SH-SY5Y (cell line): Measurements from ENCODE around the gene KRT6B.

Experiments used
- GATA2 ChIP-seq: IDR thresholded peaks from 2 replicates; pipeline ENCODE4 v1.6.1; 2011; ENCODE audit warnings: mild to moderate bottlenecking, low read depth, low read length
- GATA3 ChIP-seq: IDR thresholded peaks from 2 replicates; pipeline ENCODE4 v1.6.1; 2011; ENCODE audit warnings: low read depth, mild to moderate bottlenecking, low read length, moderate library complexity

KRT6B gene

DNA sequence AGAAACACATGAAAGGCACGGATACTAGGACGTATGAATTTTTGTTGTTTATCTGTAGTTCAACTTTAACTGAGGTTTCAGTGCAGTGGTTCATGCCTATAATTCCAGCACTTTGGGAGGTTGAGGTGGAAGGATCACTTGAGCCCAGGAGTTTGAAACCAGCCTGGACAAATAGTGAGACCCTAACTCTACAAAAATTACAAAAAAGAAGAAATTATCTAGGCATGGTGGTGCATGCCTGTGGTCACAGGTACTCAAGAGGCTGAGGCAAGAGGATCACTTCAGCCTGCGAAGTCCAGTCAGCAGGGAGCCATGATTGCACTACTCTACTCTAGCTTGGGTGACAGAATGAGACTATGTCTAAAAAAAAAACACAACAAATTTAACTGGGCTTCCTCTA lies 8.0 kb downstream of the KRT6B start:
- no peak for TF ChIP-seq GATA3
- TF ChIP-seq GATA2, result no peak

DNA sequence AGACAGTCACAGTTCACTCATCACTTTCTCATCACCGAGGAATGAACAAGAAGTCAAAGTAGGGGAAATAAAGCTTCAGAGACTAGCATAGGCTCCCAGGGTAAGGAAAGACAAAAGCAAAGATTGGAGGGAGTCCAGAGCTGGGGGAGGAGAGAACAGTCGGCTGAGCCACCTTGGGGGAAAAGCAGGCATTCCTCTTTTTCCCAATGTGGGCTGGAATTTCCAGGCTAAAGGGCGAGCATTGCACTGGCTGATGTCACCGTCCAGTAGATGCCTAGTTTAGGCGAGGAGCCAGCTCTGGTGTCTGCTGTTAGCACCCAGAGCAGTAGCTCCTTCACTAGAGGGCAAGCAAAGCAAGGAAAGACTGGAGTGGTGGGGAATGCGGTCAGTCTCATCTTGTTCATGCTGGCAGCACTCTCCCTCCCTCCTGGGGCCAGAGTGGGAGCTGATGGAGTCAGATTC lies 9.3 kb downstream of the KRT6B start:
- no peak for TF ChIP-seq GATA3
- TF ChIP-seq GATA2, result no peak

DNA sequence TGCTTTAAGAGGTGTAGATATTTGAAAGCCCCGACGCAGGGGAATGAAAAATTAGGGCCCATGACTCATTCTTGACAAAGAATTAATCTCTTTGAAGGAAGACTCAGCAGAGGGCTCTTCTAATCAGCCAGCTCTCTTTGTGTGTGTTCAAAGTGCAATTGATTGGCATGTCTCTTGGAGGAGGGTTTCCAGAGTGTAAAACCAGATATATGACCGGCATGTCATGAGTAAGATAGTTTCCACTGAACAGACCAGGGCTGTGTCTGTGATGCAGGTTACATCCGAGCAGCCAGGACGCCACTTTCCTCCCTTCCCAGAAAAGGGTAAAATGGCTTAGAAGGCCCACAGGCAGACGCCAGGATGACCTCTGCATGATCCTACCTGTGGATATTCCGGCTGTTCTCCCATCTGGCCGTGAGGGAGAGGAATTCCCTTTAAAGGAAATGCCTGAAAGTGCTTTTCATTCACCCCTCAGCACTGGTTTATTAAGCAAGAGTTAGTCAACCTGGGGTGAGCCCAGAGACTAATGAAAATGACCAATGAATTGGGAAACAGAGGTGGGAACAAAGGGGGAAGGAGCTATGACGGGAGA lies 10.5 kb downstream of the KRT6B start:
- no peak for TF ChIP-seq GATA3
- TF ChIP-seq GATA2, result no peak

DNA sequence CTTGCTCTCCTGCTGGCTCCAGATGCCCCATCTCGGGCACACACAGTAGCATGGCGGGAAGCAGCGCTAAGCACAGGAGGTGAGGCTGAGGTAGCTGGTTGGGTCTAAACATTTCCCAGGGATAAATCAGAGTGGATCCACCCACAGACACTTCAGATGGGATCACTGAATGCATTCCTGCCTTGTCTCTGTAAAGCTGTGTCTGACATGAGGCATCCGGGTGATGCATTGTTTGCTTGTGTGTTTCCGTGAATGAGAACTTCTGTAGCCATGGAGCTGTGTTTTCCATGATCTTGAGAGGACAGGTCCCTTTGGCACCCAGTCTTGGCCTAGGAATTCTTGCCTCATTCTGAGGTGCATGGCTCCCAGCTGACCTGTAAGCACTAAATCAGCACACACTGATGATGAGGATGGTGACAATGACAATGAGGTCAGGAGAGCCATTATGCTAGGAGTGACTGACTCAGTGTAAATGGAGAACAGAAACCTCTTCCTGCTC lies 11.1 kb downstream of the KRT6B start:
- TF ChIP-seq GATA2 (no peak), GATA3 (no peak)

DNA sequence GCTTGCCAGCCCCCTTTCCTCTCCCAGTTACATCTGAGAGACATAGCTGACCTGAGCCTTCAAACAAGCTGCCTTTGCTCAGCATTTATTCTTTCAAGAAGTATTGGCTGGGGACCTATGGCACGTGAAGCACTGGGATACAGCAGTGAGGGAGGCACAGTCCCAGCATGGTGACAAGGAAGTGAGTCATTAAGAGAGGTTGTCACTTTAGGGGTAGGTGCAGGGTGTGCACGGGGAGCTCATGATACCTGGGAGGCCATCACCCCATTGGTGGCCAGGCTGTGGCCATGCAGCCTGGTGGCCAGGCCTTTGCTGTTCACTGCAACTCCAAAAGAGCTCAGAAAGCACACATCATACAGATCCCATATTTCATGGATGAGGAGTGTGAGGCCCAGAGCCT lies 12.1 kb downstream of the KRT6B start:
- TF ChIP-seq GATA2 (no peak), GATA3 (no peak)

DNA sequence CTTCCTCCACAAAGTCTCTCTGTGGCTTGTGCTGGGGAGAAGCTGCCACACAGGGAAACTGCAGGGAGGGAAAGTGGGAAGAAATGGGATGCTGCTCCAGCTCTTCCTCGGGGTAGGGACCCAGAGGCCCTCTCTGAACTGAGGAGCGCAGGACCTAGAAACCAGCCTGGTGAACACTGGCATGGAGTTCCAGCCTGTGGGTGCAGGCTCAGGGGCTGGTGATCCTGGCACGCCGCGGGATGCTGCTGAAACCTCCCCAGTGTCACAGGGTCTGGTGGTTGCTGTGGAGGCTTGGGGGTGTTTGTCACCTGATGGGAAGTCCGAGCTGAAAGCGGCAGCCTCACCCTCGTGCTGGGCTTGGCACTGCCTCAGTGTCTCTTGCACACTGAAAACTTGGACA lies 12.5 kb downstream of the KRT6B start:
- TF ChIP-seq GATA3 (no peak), GATA2 (no peak)

DNA sequence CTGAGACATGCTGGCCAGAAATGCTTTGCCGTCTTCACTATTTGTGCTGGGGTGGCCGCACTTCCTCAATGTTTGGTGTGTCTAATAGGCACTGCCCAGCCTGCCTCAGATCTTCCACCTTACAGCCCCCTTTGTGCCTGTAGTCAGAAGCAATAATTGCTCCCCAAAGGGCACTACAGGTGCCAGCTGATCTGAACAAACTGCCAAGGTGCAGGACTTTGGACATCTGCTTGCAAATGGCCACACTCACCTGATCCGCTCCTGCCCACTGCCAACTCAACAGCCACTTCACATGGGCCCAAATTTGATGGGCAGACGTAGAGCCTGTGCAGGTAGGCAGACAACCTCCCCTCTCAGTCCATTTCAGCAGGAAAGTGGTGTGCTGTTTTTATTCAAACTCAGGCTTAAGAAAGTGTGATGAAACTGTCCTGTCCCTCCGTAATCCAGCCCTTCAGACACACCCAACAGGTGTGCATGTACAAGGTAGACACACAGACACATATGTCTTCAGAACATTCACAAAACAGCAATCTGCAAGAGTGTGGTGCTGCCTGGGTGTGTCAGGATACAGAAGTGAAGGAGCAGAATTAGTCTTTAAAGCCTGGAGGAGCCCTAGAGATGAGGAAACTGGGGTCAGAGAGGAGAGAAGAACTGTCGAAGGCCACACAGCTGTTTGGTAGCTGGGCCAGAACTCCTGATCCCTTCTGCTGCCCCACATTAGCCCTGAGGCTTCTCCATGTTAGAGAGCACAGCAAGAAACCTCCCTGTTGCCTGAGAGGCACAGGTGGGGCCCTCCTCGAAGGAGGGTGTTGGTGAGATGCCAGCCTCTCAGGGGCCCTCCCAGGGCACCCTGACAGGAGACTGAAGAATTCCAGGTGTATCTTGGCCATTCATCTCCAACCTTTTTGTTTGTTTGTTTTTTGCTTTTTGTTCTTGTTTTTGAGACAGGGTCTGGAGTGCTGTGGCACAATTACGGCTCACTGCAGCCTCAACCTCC lies 13.3 kb downstream of the KRT6B start:
- TF ChIP-seq GATA3, result no peak
- TF ChIP-seq GATA2, result no peak

DNA sequence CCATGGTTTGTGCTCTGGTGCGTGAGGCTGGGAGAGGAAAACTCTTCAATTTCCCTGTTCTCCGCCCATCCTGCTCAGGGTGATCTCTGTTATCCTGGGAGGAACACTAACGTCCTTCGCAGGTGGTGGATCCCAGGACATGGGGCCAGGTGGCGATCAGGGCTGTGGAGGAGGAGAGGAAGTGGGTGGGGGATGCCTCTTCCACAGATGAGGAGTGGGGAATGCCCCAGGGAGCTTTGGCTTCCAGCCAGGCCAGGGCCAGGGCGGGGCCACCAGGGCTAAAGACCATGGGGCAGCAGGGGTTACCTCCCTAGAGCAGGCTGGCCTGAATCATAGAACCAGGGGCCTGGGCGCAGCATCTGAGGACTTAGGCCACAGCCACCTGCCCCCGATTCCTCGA lies 14.4 kb downstream of the KRT6B start:
- TF ChIP-seq GATA2 (no peak), GATA3 (no peak)

DNA sequence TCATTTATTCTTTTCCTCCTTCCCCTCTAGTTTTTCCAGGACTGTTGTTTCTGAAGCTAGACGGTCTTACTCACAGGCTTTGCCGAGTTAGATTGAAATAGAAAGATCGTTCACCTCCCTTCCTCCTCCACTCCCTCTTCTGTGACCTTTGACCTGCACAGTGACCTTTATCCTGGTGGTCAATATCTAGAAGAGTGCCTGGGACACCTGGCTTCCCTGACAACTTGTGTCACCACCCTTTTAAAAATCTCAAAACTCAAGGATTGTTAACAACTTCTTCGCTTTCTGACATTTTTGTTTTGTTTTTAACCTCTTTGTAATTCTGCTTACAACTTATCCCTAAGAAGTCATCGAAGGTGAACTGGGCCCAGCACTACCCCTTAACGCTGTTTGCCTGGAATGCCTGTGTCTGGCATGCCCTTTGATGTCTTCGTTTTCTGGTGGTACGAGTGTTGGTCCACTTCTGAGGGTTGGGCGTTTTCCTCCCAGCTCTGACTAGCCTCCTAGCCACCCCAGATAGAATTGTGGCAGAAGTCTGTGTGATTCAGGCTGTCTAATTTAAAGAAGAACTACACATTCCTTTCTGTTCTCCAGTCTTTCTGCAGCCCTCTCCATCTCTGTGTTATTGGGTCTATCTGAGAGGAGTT lies 15.0 kb downstream of the KRT6B start:
- no peak for TF ChIP-seq GATA2

DNA sequence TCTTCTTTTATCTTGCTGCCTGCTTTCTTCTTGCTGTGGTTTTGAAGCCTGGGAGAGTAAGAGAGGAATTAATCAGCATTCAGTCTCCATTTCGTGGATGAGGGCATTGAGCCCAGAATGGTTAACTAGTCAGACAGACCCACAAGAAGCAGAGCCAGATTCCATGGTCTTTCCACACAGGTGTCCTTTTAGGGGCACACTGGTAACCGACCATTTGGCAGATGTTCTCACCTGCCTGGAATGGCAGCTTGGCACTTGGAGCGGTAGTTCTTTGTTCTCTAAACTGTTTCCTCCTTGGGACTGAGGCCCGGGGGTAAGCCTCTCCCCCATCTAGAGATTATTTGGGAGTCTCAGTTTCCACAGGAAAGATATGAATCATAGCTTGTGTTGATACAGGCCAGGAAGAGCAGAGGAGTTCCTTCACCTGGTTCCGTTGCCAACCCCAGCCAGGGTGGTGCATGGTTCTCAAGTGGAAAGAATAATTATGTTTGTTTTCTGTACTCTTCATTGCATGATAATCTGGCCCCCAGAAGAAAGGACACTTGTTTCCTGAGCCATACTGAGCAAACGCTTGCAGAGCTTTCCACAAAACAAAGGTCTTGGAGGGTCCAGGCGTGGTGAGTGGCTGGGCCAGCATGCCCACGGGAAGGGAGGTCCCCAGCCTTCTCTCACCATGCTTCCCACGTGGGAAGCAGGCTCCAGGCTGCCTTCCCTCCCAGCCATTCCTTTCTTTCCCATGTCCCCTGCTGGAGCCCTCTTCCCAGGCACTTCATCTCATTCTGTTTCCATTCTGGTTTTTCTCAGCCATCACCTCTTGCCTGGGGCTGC lies 15.7 kb downstream of the KRT6B start:
- TF ChIP-seq GATA2 (no peak), GATA3 (no peak)

DNA sequence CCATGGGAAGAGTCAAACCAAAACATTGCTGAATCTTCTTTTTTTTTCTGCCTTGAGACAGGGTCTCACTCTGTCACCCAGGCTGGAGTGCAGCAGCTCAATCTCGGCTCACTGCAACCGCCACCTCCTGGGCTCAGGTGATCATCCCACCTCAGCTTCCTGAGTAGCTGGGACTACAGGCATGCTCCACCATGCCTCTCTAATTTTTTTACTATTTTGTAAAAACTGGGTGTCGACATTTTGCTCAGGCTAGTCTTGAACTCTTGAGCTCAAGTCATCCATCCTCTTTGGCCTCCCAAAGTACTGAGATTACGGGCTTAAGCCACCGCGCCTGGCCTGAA lies 16.3 kb downstream of the KRT6B start:
- TF ChIP-seq GATA2 (no peak), GATA3 (no peak)

DNA sequence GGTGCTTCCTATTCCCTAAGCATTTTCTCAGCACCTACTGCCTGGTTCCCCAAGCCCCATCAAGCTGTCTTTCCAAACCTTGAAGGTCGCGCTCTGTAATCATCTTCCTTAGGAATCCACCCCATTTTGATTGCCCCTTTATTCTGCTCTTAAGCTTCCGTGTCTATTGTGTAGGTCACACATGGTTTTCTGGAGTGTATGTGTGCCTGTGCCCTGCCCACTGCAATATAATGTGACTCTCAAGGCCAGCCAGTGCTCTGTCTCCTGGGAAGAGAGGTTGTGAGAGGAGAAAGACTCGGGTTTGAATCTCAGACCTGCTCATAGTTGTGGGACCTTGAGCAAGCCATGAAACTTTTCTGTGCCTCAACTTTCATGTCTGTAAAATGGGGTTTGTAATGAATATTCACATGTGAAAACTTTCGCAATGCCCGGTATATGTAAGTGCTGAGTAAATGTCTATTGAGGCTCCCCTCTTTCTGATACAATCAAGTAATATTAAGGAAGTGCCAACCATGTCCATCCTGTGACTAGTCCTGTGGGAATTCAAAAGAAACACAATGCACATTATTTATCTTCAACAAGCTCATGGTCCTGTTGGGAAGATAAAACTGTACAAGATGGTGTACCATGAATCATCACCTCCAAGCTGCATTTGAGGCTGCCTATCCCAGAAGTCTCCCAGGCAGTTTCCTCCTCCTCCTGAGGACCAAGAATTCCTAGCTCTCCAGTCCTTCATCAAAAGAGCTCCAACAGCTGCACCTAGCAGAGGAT lies 17.0 kb downstream of the KRT6B start:
- TF ChIP-seq GATA3 (no peak), GATA2 (no peak)

DNA sequence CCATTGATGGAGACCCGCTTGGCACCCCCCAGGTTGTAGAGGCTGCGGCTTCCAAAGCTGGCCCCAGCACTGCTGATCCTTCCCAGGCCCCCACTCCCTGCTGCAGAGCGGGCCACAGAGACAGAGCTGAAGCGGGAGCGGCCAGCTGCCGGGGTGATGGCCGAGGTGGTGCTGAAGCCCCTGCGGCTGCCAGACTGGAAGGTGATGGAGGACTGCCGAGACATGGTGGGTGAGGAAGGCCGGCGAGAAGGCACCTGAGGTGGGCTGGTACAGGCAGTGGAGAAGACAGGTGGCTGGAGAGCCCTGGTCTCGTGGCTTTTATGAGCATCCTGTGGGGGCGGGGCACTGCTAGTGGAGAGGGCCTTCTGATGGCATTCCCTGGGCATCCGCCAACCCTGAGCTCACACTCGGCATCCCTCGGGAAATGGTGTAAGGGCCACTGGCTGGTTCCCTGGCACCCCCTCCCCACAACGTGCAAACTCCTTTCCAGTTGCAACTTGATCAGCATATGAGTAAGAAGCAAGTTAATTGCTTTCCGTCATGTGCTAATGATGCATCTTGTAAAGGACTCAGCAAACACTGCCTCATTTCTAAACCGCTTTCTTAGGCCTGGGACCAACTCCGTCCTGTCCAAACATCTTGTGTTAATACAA lies 17.7 kb downstream of the KRT6B start, which contains the start of gene KRT75:
Gene KRT75 (minus strand): TSS at position 291 of the 653 bp plus-strand sequence. CDS start 67 bp downstream, at position 224.
- TF ChIP-seq GATA3 (no peak), GATA2 (no peak)

DNA sequence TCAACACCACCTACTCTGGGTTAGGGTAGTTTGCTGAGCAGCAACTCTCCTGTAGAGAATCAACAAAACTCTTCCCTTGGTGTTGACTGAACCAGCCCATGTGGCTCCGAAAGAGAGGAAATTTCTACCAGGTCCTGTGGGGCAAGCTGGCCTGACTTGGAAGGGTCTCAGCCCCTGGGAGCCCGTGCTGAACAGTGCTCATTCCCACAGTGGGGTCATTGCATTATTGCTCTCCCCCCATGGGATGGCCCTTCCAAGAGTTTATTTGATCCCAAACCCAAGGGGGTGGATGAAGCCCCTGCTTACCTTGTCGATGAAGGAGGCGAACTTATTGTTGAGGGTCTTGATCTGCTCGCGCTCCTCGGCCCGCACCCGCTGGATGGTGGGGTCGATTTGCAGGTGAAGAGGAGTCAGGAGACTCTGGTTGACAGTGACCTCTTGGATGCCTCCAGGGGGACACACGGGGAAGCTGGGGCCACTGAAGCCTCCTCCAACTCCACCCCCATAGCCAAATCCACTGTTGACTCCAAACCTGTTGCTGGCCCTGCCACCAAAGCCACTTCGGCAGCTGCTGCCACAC lies 18.4 kb downstream of the KRT6B start:
- TF ChIP-seq GATA2, result no peak
- no peak for TF ChIP-seq GATA3
